ENCODE data around the gene KRT8.
"Not testable (repeated sequence)": the region's sequence is repeated elsewhere in the genome, so short reads cannot be mapped to it uniquely, and the experiment has no call there.

The KRT8 gene

DNA sequence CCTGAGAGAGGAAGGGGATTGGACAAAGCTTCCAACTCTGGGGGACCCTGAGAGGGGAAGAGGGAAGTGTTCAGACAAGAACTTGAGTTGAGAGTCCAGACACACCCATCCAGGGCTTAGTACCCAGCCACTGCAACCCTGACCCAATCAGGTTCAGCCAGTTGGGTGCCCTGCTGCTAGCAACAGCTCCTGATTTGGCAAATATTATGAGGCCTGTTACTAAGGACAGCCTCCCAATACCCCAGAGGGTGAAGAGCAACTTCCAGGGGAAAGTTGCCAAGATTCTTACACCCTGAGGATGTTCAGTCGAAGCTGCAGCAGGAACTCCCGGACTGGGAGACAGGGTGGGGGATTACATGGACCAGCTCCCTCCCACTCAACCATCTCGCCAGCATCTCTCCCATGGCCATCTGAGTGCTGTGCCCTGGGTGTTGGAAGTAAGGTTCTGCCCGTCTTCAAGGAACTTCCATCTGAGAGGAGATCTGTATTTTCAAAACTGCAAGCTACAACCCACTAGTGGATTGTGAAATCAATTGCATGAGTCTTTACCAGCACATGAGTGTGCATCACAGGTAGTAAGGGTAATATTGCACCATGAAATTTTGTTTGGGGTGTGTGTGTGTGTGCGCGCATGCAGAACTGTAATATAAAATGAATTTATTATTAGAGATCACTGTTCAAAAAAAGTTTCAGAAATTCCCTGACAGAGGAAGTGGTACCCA lies 44.6 kb downstream of the KRT8 start:
- DNase-seq (ENCODE audit: low read depth): peak; percentile 56
- H3K4me3 ChIP-seq (ENCODE audit: control insufficient read depth, low read depth, low read length): no peak overlapping the region
- TF ChIP-seq, protein P1, sequence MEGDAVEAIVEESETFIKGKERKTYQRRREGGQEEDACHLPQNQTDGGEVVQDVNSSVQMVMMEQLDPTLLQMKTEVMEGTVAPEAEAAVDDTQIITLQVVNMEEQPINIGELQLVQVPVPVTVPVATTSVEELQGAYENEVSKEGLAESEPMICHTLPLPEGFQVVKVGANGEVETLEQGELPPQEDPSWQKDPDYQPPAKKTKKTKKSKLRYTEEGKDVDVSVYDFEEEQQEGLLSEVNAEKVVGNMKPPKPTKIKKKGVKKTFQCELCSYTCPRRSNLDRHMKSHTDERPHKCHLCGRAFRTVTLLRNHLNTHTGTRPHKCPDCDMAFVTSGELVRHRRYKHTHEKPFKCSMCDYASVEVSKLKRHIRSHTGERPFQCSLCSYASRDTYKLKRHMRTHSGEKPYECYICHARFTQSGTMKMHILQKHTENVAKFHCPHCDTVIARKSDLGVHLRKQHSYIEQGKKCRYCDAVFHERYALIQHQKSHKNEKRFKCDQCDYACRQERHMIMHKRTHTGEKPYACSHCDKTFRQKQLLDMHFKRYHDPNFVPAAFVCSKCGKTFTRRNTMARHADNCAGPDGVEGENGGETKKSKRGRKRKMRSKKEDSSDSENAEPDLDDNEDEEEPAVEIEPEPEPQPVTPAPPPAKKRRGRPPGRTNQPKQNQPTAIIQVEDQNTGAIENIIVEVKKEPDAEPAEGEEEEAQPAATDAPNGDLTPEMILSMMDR (conservative IDR thresholded peaks at IDR 0.05; ENCODE audit: control insufficient read depth, insufficient read depth, low read depth, low read length): no peak

DNA sequence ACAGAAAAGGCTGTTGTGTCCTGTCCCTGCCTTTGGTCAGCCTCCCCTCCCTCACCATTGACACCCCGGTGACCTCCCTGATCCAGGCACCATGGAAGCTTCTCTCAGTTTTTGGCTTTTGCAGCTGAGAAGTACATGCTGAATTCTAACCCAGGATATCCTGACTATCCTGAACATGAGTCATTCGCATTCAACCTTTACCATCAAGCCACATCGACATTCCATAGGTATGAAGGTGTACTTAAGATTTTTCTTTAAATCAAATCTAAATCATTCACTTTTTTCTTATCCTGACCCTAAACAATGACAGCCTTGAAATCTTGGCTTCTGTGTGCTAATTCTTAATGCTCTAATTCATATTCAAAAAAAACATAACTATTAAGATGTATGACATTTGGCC lies 47.4 kb downstream of the KRT8 start:
- TF ChIP-seq, protein P1 (conservative IDR thresholded peaks at IDR 0.05; ENCODE audit: control insufficient read depth, insufficient read depth, low read depth, low read length): no peak
- no peak for DNase-seq (ENCODE audit: low read depth)
- no peak overlapping the region for H3K4me3 ChIP-seq (ENCODE audit: control insufficient read depth, low read depth, low read length)

DNA sequence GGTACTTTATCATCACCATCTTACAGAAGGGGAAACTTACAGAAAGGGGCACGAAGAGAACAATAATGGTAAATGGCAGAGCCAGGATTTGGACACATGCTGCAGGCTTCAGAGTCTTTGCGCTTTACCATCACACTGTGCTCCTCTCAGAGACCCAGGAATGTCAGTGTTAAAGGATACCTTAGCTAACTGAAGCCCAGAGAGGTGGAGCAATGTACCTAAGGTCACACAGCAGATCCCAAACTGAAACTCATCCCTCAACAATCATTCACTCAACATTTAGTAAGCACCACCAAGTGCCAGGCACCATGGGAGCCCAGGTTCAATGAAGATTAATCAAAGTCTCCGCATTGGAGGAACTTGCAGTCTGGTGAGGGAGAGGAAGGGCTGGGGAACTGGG lies 48.1 kb downstream of the KRT8 start:
- TF ChIP-seq, protein P1 (conservative IDR thresholded peaks at IDR 0.05; ENCODE audit: control insufficient read depth, insufficient read depth, low read depth, low read length): no peak
- DNase-seq (ENCODE audit: low read depth): no peak
- H3K4me3 ChIP-seq (ENCODE audit: control insufficient read depth, low read depth, low read length): no peak overlapping the region

DNA sequence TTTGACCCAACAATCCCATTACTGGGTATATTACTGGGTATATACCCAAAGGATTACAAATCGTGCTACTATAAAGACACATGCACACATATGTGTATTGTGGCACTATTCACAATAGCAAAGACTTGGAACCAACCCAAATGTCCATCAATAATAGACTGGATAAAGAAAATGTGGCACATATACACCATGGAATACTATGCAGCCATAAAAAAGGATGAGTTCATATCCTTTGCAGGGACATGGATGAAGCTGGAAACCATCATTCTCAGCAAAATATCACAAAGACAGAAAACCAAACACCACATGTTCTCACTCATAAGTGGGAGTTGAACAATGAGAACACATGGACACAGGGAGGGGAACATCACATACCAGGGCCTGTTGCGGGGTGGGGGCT lies 48.8 kb downstream of the KRT8 start:
- not testable (repeated sequence) for DNase-seq (ENCODE audit: low read depth); H3K4me3 ChIP-seq (ENCODE audit: control insufficient read depth, low read depth, low read length)

DNA sequence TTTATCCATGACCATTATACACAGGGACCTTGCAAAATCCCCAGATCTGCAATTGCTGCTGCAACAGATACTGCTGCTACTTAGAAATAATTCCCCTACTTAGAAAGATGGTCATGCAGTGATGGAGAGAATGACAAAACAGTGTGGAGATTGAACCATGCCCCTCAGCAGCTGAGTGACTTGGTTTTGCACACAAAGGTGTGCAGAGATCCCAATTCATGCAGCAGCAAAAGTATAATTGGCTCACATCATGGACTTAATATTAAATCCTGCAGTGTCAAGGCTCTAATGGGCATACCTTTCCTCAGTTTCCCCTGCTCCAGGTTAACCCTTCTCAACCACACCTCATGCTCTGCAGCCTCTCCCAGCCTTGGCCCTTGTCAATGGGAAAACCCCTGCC lies 53.1 kb downstream of the KRT8 start:
- TF ChIP-seq, protein P1 (conservative IDR thresholded peaks at IDR 0.05; ENCODE audit: control insufficient read depth, insufficient read depth, low read depth, low read length): no peak
- no peak overlapping the region for H3K4me3 ChIP-seq (ENCODE audit: control insufficient read depth, low read depth, low read length)
- no peak for DNase-seq (ENCODE audit: low read depth)

DNA sequence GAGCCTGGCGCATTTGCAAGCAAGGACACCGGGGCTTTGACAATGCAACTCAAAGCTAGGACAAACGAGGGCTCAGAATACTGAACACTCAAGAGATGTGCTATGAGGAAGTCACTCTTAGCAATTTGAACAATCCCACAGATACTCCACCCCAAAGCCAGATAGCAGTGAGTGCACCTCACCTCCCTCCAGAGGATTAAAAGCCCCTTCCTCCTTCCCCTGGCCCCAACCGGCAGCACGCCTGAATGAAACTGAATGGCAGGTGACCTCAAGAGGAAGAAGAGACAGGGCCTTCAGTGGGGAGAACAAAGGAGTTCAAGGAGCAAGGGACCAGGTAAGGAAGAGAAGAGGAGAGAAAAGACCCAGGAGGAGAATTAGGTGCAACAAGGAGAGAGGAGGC lies 54.2 kb downstream of the KRT8 start:
- H3K4me3 ChIP-seq (ENCODE audit: control insufficient read depth, low read depth, low read length): no peak overlapping the region
- DNase-seq (ENCODE audit: low read depth): no peak
- TF ChIP-seq, protein P1 (conservative IDR thresholded peaks at IDR 0.05; ENCODE audit: control insufficient read depth, insufficient read depth, low read depth, low read length): no peak

DNA sequence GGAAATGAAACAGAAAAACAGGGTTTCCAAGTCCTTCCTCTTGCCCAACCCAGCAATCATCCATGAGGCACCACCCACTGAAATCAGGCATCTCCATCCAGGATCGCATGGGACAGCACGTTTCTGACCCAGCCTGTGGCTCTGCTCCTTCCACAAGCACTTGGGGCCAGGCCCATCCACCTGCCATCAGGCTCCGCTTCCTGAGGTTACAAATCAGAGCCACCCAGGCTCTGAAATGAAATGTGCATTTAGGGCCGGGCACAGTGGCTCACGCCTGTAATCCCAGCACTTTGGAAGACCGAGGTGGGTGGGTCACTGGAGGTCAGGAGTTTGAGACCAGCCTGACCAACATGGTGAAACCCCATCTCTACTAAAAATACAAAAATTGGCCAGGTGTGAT lies 55.4 kb downstream of the KRT8 start:
- H3K4me3 ChIP-seq (ENCODE audit: control insufficient read depth, low read depth, low read length): no peak overlapping the region
- no peak for DNase-seq (ENCODE audit: low read depth)
- TF ChIP-seq, protein P1 (conservative IDR thresholded peaks at IDR 0.05; ENCODE audit: control insufficient read depth, insufficient read depth, low read depth, low read length): no peak

Data from fibroblast of mammary gland (primary cell).